Small intestine (tissue), 4 donors: ENCODE measurements around the gene MLANA. TPM values are rescaled to one million over a fixed set of nuclear protein-coding genes. Genes with fewer than 3 reads are reported as not detected.

Experiments used
- polyA plus RNA-seq, 4 donors: library from polyadenylated mRNA; stranded (reverse) in 3 of 4; unstranded in 1 of 4; fragments of 200-250 nt in 3 of 4; fragments of 120-200 nt in 1 of 4; gene quantifications; one replicate each; pipeline versions ENCODE4 v1.2.1 to v1.2.3, GENCODE V29; 2013
- donor health status: healthy with polysubstance abuse.
- donor health status: Bipolar disorder and iron deficiency.
- donor health status: healthy.

Gene MLANA
- polyA plus RNA-seq, 4 donors: 0.58 TPM; not detected in 3

Other genes with a start within 250 kb of the MLANA start
- gene ERMP1, start 57.8 kb upstream of the MLANA start, polyA plus RNA-seq: 10 to 100 TPM in 1 of 4 donors, 1 to 10 TPM in 3; 2.0 to 22.3 (median 5.2) TPM
- 10 to 100 TPM in 1 of 4 donors, 1 to 10 TPM in 3; 2.7 to 18.7 (median 4.6) TPM for gene RANBP6, start 124.7 kb downstream of the MLANA start, polyA plus RNA-seq